OCI-M2 (cell line): Measurements from ENCODE around the gene SAFB.

Source experiments
- DNase-seq: peaks from one replicate; lab custom pipeline; 2025; ENCODE audit not compliant: unreplicated experiment; lab: John Stamatoyannopoulos, UW

SAFB gene

GRCh38 chr19:5624741-5625278 lies 1.9 kb downstream of the SAFB start:
- DNase-seq: no peak

GRCh38 chr19:5625641-5626040 lies 2.8 kb downstream of the SAFB start:
- DNase-seq: no peak

GRCh38 chr19:5627395-5627904 lies 4.6 kb downstream of the SAFB start:
- DNase-seq: no peak

GRCh38 chr19:5628461-5628860 lies 5.6 kb downstream of the SAFB start:
- no peak for DNase-seq

GRCh38 chr19:5628919-5629481 lies 6.1 kb downstream of the SAFB start:
- no peak for DNase-seq

GRCh38 chr19:5631567-5632240 lies 8.8 kb downstream of the SAFB start:
- no peak for DNase-seq

- no peak for DNase-seq
These were observed 9.3 kb downstream of the SAFB start for GRCh38 chr19:5632241-5632612.

- no peak for DNase-seq
These were observed 9.8 kb downstream of the SAFB start for GRCh38 chr19:5632657-5633056.

- DNase-seq: no peak
These were observed 12.5 kb downstream of the SAFB start for GRCh38 chr19:5635427-5635826.

GRCh38 chr19:5637971-5638370 lies 15.1 kb downstream of the SAFB start:
- DNase-seq: no peak

- DNase-seq: no peak
These were observed 18.3 kb downstream of the SAFB start for GRCh38 chr19:5641171-5641570.

- no peak for DNase-seq
These were observed 19.3 kb downstream of the SAFB start for GRCh38 chr19:5642204-5642603.

- no peak for DNase-seq
These were observed 20.2 kb downstream of the SAFB start for GRCh38 chr19:5643060-5643459.

- no peak for DNase-seq
These were observed 21.2 kb downstream of the SAFB start for GRCh38 chr19:5644037-5644436.

GRCh38 chr19:5645409-5645808 lies 22.5 kb downstream of the SAFB start:
- DNase-seq: no peak

GRCh38 chr19:5646703-5647102 lies 23.8 kb downstream of the SAFB start:
- no peak for DNase-seq

GRCh38 chr19:5648464-5648863 lies 25.6 kb downstream of the SAFB start:
- DNase-seq: no peak

- DNase-seq: no peak
These were observed 28.5 kb downstream of the SAFB start for GRCh38 chr19:5651361-5651760.

- DNase-seq: no peak
These were observed 29.4 kb downstream of the SAFB start for GRCh38 chr19:5652261-5652660.

GRCh38 chr19:5654931-5655330 lies 32.0 kb downstream of the SAFB start:
- DNase-seq: no peak

- DNase-seq: no peak
These were observed 32.5 kb downstream of the SAFB start for GRCh38 chr19:5655412-5655811.

- no peak for DNase-seq
These were observed 38.6 kb downstream of the SAFB start for GRCh38 chr19:5661483-5661882.

GRCh38 chr19:5663904-5664303 lies 41.0 kb downstream of the SAFB start:
- DNase-seq: no peak
